NB4 (cell line): ENCODE data around the gene CUEDC2.

Source experiments
- DNase-seq: peaks from one replicate; pipeline ENCODE4 v3.0.0; 2010; ENCODE audit warnings: low read depth
- H3K4me3 ChIP-seq: one replicate; pipeline ENCODE4 v1.5.1; 2011; ENCODE audit warnings: mild to moderate bottlenecking, low read depth, low read length, moderate library complexity
- MYC ChIP-seq: IDR thresholded peaks from 2 replicates; pipeline ENCODE4 v1.6.1; 2011; ENCODE audit warnings: low read depth, low read length
- POLR2A ChIP-seq: IDR thresholded peaks from 2 replicates; pipeline ENCODE4 v1.6.1; 2011; ENCODE audit warnings: mild to moderate bottlenecking; ENCODE audit not compliant: insufficient read length; ENCODE audit errors: extremely low read depth
- TF ChIP-seq, protein P1 (sequence below): IDR thresholded peaks from 2 replicates; pipeline ENCODE4 v1.6.1; 2011; ENCODE audit warnings: low read depth, low read length
- TF ChIP-seq, protein P2 (sequence below): IDR thresholded peaks from one replicate; pipeline ENCODE4 v1.5.1; 2012; ENCODE audit warnings: low read depth, low read length

CUEDC2 gene

DNA sequence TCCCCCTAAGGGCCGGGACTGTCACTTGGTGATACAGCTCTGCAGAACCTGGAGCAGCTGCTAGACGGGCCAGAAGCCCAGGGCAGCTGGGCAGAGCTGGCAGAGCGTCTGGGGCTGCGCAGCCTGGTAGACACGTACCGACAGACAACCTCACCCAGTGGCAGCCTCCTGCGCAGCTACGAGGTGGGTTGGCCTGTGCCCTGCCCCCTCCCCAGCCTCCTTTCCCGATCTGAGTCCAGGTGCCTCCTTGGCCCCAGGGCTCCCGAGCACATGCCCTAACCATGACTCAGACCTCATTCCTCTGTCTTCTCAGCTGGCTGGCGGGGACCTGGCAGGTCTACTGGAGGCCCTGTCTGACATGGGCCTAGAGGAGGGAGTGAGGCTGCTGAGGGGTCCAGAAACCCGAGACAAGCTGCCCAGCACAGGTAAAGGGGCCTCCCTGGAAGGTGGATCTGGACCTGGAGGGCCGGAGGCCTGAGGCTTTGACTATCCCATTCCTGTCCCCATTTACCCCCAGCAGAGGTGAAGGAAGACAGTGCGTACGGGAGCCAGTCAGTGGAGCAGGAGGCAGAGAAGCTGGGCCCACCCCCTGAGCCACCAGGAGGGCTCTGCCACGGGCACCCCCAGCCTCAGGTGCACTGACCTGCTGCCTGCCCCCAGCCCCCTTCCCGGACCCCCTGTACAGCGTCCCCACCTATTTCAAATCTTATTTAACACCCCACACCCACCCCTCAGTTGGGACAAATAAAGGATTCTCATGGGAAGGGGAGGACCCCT lies 30.5 kb downstream of the CUEDC2 start:
- DNase-seq: no peak
- TF ChIP-seq, protein P1, sequence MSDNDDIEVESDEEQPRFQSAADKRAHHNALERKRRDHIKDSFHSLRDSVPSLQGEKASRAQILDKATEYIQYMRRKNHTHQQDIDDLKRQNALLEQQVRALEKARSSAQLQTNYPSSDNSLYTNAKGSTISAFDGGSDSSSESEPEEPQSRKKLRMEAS: no peak
- no peak for TF ChIP-seq POLR2A
- no peak for TF ChIP-seq MYC
- TF ChIP-seq, protein P2, sequence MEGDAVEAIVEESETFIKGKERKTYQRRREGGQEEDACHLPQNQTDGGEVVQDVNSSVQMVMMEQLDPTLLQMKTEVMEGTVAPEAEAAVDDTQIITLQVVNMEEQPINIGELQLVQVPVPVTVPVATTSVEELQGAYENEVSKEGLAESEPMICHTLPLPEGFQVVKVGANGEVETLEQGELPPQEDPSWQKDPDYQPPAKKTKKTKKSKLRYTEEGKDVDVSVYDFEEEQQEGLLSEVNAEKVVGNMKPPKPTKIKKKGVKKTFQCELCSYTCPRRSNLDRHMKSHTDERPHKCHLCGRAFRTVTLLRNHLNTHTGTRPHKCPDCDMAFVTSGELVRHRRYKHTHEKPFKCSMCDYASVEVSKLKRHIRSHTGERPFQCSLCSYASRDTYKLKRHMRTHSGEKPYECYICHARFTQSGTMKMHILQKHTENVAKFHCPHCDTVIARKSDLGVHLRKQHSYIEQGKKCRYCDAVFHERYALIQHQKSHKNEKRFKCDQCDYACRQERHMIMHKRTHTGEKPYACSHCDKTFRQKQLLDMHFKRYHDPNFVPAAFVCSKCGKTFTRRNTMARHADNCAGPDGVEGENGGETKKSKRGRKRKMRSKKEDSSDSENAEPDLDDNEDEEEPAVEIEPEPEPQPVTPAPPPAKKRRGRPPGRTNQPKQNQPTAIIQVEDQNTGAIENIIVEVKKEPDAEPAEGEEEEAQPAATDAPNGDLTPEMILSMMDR: no peak
- no peak overlapping the region for H3K4me3 ChIP-seq

DNA sequence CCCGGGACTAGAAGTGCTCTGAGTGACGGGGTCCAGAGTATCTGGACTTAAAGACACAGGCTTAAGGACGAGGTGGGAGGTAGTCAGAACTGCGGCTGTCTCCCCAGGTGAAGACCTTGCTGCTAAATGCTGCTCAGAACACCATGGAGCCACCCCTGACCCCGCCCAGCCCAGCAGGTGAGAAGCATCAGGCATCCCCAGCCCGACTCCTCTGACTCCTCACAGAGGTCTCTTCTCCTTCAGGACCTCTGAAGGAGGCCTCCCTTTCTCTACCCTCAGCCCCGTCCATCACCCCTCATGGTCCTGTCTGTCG lies 31.1 kb downstream of the CUEDC2 start:
- no peak for DNase-seq

DNA sequence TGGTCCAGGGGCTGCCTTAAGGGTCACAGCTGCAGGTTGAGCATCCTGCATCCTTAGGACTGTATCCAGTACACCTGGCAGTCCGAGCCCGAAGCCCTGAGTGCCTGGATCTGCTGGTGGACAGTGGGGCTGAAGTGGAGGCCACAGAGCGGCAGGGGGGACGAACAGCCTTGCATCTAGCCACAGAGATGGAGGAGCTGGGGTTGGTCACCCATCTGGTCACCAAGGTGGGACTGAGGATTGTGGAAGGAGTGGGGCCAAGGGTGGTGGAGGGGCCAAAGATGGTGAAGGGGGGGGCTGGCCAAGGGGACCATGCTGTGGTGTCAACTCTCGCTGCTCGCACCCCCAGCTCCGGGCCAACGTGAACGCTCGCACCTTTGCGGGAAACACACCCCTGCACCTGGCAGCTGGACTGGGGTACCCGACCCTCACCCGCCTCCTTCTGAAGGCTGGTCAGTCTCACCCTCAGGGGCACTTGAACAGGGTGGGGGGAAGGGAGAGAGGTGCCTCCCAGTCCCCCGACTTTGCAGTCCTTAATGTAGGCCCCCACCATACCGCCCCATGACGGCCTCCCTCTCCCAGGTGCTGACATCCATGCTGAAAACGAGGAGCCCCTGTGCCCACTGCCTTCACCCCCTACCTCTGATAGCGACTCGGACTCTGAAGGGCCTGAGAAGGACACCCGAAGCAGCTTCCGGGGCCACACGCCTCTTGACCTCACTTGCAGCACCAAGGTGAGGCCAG lies 31.6 kb downstream of the CUEDC2 start:
- no peak overlapping the region for H3K4me3 ChIP-seq
- TF ChIP-seq, protein P1: no peak
- TF ChIP-seq MYC (no peak), POLR2A (no peak)
- TF ChIP-seq, protein P2: no peak
- no peak for DNase-seq

More for the DNA sequence above, 31.1 kb downstream of the CUEDC2 start:
- no peak overlapping the region for H3K4me3 ChIP-seq
- no peak for TF ChIP-seq MYC
- TF ChIP-seq, protein P2: no peak
- TF ChIP-seq, protein P1: no peak
- no peak for TF ChIP-seq POLR2A

DNA sequence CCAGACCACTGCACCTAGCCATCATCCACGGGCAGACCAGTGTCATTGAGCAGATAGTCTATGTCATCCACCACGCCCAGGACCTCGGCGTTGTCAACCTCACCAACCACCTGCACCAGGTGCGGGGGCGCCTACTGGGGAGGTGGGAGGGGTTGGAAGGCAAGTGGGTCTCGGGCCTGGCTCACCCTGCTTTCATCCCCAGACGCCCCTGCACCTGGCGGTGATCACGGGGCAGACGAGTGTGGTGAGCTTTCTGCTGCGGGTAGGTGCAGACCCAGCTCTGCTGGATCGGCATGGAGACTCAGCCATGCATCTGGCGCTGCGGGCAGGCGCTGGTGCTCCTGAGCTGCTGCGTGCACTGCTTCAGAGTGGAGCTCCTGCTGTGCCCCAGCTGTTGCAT lies 32.3 kb downstream of the CUEDC2 start:
- H3K4me3 ChIP-seq: no peak overlapping the region
- TF ChIP-seq, protein P2: no peak
- TF ChIP-seq MYC (no peak), POLR2A (no peak)
- TF ChIP-seq, protein P1: no peak
- no peak for DNase-seq

DNA sequence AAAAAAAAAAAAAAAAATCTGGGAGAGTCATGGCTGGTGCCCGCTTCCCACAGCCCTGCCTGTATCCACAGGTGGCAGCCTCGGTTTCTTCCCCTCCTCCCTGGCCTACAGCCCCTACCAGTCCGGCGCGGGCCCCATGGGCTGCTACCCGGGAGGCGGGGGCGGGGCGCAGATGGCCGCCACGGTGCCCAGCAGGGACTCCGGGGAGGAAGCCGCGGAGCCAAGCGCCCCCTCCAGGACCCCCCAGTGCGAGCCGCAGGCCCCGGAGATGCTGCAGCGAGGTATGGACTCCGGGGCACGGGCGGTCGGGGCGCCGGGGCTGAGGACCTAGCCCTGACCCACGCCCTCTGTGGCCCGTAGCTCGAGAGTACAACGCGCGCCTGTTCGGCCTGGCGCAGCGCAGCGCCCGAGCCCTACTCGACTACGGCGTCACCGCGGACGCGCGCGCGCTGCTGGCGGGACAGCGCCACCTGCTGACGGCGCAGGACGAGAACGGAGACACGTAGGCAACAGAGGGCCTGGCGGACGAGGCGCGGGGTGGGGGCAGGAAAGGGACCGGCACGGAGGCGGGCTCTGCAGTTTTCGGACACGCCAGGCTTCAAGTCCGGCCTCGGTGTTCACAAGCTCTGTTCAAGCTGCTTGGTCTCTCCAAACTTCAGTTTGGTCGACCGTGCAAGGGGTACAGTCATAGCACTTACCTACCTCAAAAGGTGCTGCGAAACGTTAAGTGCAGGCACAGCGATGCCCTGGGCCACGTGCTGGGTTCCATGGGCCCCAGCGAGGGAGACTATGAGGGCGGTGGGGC lies 33.0 kb downstream of the CUEDC2 start:
- H3K4me3 ChIP-seq: peak overlapping the region; percentile 32
- TF ChIP-seq POLR2A (peak; percentile 61), MYC (no peak)
- TF ChIP-seq, protein P1: peak; percentile 55; the same call in 1 of the 2 replicates
- TF ChIP-seq, protein P2: peak; percentile 88
- DNase-seq: peak; percentile 93
